Activated naive CD4-positive, alpha-beta T cell treated with anti-CD3 and anti-CD28 coated beads for 36 hours (primary cell): Measurements from ENCODE around the gene BDKRB2. TPM values are rescaled to one million over a fixed set of nuclear protein-coding genes. Genes with fewer than 3 reads are reported as not detected.

Experiments
- CTCF ChIA-PET: fragments of 350-600 bp; sonication (Branson Sonifier 250); formaldehyde crosslinking; loops from one replicate; lab custom pipeline; 2021; ENCODE audit warnings: antibody characterized with exemption; lab: Charles Lee
- DNase-seq: peaks from one replicate; pipeline ENCODE4 v3.0.0-alpha.2; 2020
- H3K27ac Mint-ChIP-seq: one replicate; pipeline ENCODE4 v1.8.0; 2021; ENCODE audit warnings: mild to moderate bottlenecking, mixed read lengths
- H3K27me3 Mint-ChIP-seq: one replicate; pipeline ENCODE4 v1.8.0; 2021; ENCODE audit warnings: low read depth, mixed read lengths
- H3K36me3 Mint-ChIP-seq: one replicate; pipeline ENCODE4 v1.8.0; 2021; ENCODE audit warnings: low read depth, mixed read lengths
- H3K4me1 Mint-ChIP-seq: one replicate; pipeline ENCODE4 v1.8.0; 2021; ENCODE audit warnings: low read depth, mixed read lengths
- H3K4me3 Mint-ChIP-seq: one replicate; pipeline ENCODE4 v1.8.0; 2021; ENCODE audit warnings: mild to moderate bottlenecking, moderate library complexity, mixed read lengths
- H3K9me3 Mint-ChIP-seq: one replicate; pipeline ENCODE4 v1.8.0; 2021; ENCODE audit warnings: mixed read lengths
- intact Hi-C: fragments of 100-400 bp; cut with micrococcal nuclease; formaldehyde crosslinking; loops from one replicate; pipeline ENCODE4 v1.15.1; 2023
- total RNA-seq, 2 experiments: library from RNA; stranded (reverse); gene quantifications; one replicate each; pipeline ENCODE4 v1.2.3, GENCODE V29; 2021

BDKRB2 gene
- total RNA-seq, 2 experiments from 2014 or later: 0.10 TPM

- CTCF ChIA-PET: interaction anchor here (0.6 to 1.2 kb wide), 4 partner anchors 13 to 61 kb away, joined by 3 to 5 read pairs (median 3); no protein-coding TSS in a partner anchor
- peaks cover 15% of the 10 kb centered on the region for H3K4me1 Mint-ChIP-seq
- H3K9me3 Mint-ChIP-seq: no peaks in the 10 kb centered on the region
- no peaks in the 10 kb centered on the region for H3K36me3 Mint-ChIP-seq
- no peak overlapping the region for H3K4me3 Mint-ChIP-seq
- peak; percentile 17 for DNase-seq
- no peaks in the 10 kb centered on the region for H3K27me3 Mint-ChIP-seq
- intact Hi-C loops: no loop called here
- no peak overlapping the region for H3K27ac Mint-ChIP-seq
Measured at GRCh38 chr14:96178461-96179321, 25.9 kb upstream of the BDKRB2 start.

- intact Hi-C loops: no loop called here
- Mint-ChIP-seq H3K36me3 (no peaks in the 10 kb centered on the region), H3K27ac (no peak overlapping the region), H3K9me3 (no peaks in the 10 kb centered on the region), H3K27me3 (no peaks in the 10 kb centered on the region), H3K4me1 (peaks cover 15% of the 10 kb centered on the region), H3K4me3 (no peak overlapping the region)
- DNase-seq: no peak
- CTCF ChIA-PET: no interaction called here
Measured at GRCh38 chr14:96180043-96180874, 24.4 kb upstream of the BDKRB2 start.

GRCh38 chr14:96181186-96182056 is 23.2 kb upstream of the BDKRB2 start:
- no peaks in the 10 kb centered on the region for H3K36me3 Mint-ChIP-seq
- H3K27ac Mint-ChIP-seq: no peak overlapping the region
- H3K4me1 Mint-ChIP-seq: peaks cover 15% of the 10 kb centered on the region
- H3K27me3 Mint-ChIP-seq: no peaks in the 10 kb centered on the region
- intact Hi-C loops: no loop called here
- no peak for DNase-seq
- no peak overlapping the region for H3K4me3 Mint-ChIP-seq
- CTCF ChIA-PET: no interaction called here
- H3K9me3 Mint-ChIP-seq: no peaks in the 10 kb centered on the region

- CTCF ChIA-PET: no interaction called here
- no peaks in the 10 kb centered on the region for H3K27me3 Mint-ChIP-seq
- H3K36me3 Mint-ChIP-seq: no peaks in the 10 kb centered on the region
- H3K27ac Mint-ChIP-seq: no peak overlapping the region
- H3K9me3 Mint-ChIP-seq: no peaks in the 10 kb centered on the region
- H3K4me1 Mint-ChIP-seq: peaks cover 10% of the 10 kb centered on the region
- intact Hi-C loops: no loop called here
- no peak overlapping the region for H3K4me3 Mint-ChIP-seq
- DNase-seq: no peak
Measured at GRCh38 chr14:96182546-96182945, 22.1 kb upstream of the BDKRB2 start.

- DNase-seq: no peak
- CTCF ChIA-PET: no interaction called here
- Mint-ChIP-seq H3K36me3 (no peaks in the 10 kb centered on the region), H3K4me3 (no peak overlapping the region), H3K27me3 (no peaks in the 10 kb centered on the region), H3K4me1 (no peaks in the 10 kb centered on the region), H3K27ac (no peak overlapping the region), H3K9me3 (no peaks in the 10 kb centered on the region)
- intact Hi-C loops: no loop called here
Measured at GRCh38 chr14:96184737-96185136, 19.9 kb upstream of the BDKRB2 start.

- DNase-seq: no peak
- no peaks in the 10 kb centered on the region for H3K36me3 Mint-ChIP-seq
- no peaks in the 10 kb centered on the region for H3K9me3 Mint-ChIP-seq
- CTCF ChIA-PET: no interaction called here
- H3K27me3 Mint-ChIP-seq: no peaks in the 10 kb centered on the region
- H3K4me1 Mint-ChIP-seq: no peaks in the 10 kb centered on the region
- intact Hi-C loops: no loop called here
- H3K27ac Mint-ChIP-seq: no peak overlapping the region
- no peak overlapping the region for H3K4me3 Mint-ChIP-seq
Measured at GRCh38 chr14:96187216-96188031, 17.2 kb upstream of the BDKRB2 start.

GRCh38 chr14:96189281-96189711 is 15.3 kb upstream of the BDKRB2 start:
- Mint-ChIP-seq H3K27me3 (no peaks in the 10 kb centered on the region), H3K4me1 (no peaks in the 10 kb centered on the region), H3K4me3 (no peak overlapping the region), H3K27ac (no peak overlapping the region), H3K9me3 (no peaks in the 10 kb centered on the region), H3K36me3 (no peaks in the 10 kb centered on the region)
- intact Hi-C loops: no loop called here
- no peak for DNase-seq
- CTCF ChIA-PET: interaction anchor here (0.6 kb wide), 1 partner anchor 11 kb away, joined by 3 read pairs; no protein-coding TSS in a partner anchor

- Mint-ChIP-seq H3K4me1 (peaks cover 1% of the 10 kb centered on the region), H3K27me3 (no peaks in the 10 kb centered on the region), H3K36me3 (no peaks in the 10 kb centered on the region), H3K27ac (no peak overlapping the region), H3K9me3 (peaks cover 6% of the 10 kb centered on the region), H3K4me3 (no peak overlapping the region)
- CTCF ChIA-PET: no interaction called here
- DNase-seq: no peak
- intact Hi-C loops: no loop called here
Measured at GRCh38 chr14:96191353-96191752, 13.3 kb upstream of the BDKRB2 start.

- no peak overlapping the region for H3K4me3 Mint-ChIP-seq
- peaks cover 4% of the 10 kb centered on the region for H3K4me1 Mint-ChIP-seq
- no peak for DNase-seq
- no peak overlapping the region for H3K27ac Mint-ChIP-seq
- no peaks in the 10 kb centered on the region for H3K36me3 Mint-ChIP-seq
- peaks cover 10% of the 10 kb centered on the region for H3K9me3 Mint-ChIP-seq
- H3K27me3 Mint-ChIP-seq: no peaks in the 10 kb centered on the region
- intact Hi-C loops: no loop called here
- CTCF ChIA-PET: no interaction called here
Measured at GRCh38 chr14:96191841-96192462, 12.7 kb upstream of the BDKRB2 start.

GRCh38 chr14:96192975-96193805 is 11.4 kb upstream of the BDKRB2 start:
- Mint-ChIP-seq H3K27ac (no peak overlapping the region), H3K4me3 (no peak overlapping the region), H3K27me3 (no peaks in the 10 kb centered on the region), H3K4me1 (peaks cover 14% of the 10 kb centered on the region), H3K36me3 (no peaks in the 10 kb centered on the region), H3K9me3 (peaks cover 11% of the 10 kb centered on the region)
- intact Hi-C loops: no loop called here
- CTCF ChIA-PET: interaction anchor here (0.6 kb wide), 1 partner anchor 81 kb away, joined by 3 read pairs; no protein-coding TSS in a partner anchor
- DNase-seq: no peak
